H1 (cell line): ENCODE measurements around the gene GRK6. TPM values are rescaled to one million over a fixed set of nuclear protein-coding genes. Genes with fewer than 3 reads are reported as not detected.

Source experiments
- ASH2L ChIP-seq: fragments of 200-600, 300-600 bp; sonication (generic); IDR thresholded peaks from one replicate; pipeline ENCODE4 v1.7.1; 2017; ENCODE audit warnings: low read length
- BACH1 ChIP-seq: IDR thresholded peaks from 2 replicates; pipeline ENCODE4 v1.6.1; 2012; ENCODE audit warnings: low read length, improper control_type of control experiment
- CBX5 ChIP-seq: fragments of 300-800, 300-1000 bp; sonication (generic); IDR thresholded peaks from 2 replicates; pipeline ENCODE4 v1.7.1; 2016; ENCODE audit warnings: antibody characterized with exemption, low read length, low read depth
- EGR1 ChIP-seq: IDR thresholded peaks from 2 replicates; pipeline ENCODE4 v1.6.1; 2011; ENCODE audit warnings: low read depth, low read length, borderline replicate concordance
- GTF2F1 ChIP-seq: IDR thresholded peaks from 2 replicates; pipeline ENCODE4 v1.6.1; 2012; ENCODE audit warnings: low read depth, low read length, improper control_type of control experiment, borderline replicate concordance
- HDAC2 ChIP-seq, 2 experiments: fragments of 300-600 bp in 1 of 2; sonication (generic) in 1 of 2; IDR thresholded peaks; 2 replicates each; pipeline ENCODE4 v1.6.1; 2011 to 2012; ENCODE audit warnings: low read depth in 2 of 2, low read length in 2 of 2, mild to moderate bottlenecking in 2 of 2, moderate library complexity in 2 of 2, borderline replicate concordance in 1 of 2, inconsistent platforms in 1 of 2
- HDAC6 ChIP-seq: IDR thresholded peaks from one replicate; pipeline ENCODE4 v1.7.1; 2012; ENCODE audit warnings: low read depth, mild to moderate bottlenecking, inconsistent platforms, low read length, moderate library complexity
- JUN ChIP-seq: IDR thresholded peaks from 2 replicates; pipeline ENCODE4 v1.6.1; 2011; ENCODE audit warnings: low read depth, mild to moderate bottlenecking, improper control_type of control experiment, low read length
- KDM4A ChIP-seq: IDR thresholded peaks from one replicate; pipeline ENCODE4 v1.7.1; 2012; ENCODE audit warnings: low read depth, mild to moderate bottlenecking, moderate library complexity, low read length, inconsistent platforms; ENCODE audit not compliant: severe bottlenecking
- KDM5A ChIP-seq: fragments of 200-600 bp; IDR thresholded peaks from 2 replicates; pipeline ENCODE4 v1.7.1; 2012; ENCODE audit warnings: mild to moderate bottlenecking, low read length, inconsistent platforms, mixed read lengths
- MAFK ChIP-seq: IDR thresholded peaks from 2 replicates; pipeline ENCODE4 v1.6.1; 2012; ENCODE audit warnings: low read depth, mild to moderate bottlenecking, improper control_type of control experiment, low read length
- POLR2A ChIP-seq, 2 experiments: IDR thresholded peaks; 1 replicate in 1 of 2; 2 replicates in 1 of 2; pipeline ENCODE4 v1.6.1; 2011; ENCODE audit warnings: low read depth in 2 of 2, low read length in 2 of 2, mild to moderate bottlenecking in 2 of 2; ENCODE audit errors: control extremely low read depth in 1 of 2
- RBBP5 ChIP-seq: IDR thresholded peaks from 2 replicates; pipeline ENCODE4 v1.7.1; 2012; ENCODE audit warnings: low read depth, mild to moderate bottlenecking, inconsistent platforms, low read length, moderate library complexity, borderline replicate concordance
- RXRA ChIP-seq: IDR thresholded peaks from 2 replicates; pipeline ENCODE4 v1.6.1; 2011; ENCODE audit warnings: low read depth, mild to moderate bottlenecking, low read length, moderate library complexity; ENCODE audit not compliant: insufficient read depth
- SAP30 ChIP-seq: fragments of 300-600 bp; sonication (generic); IDR thresholded peaks from 2 replicates; pipeline ENCODE4 v1.7.1; 2012; ENCODE audit warnings: low read length, moderate library complexity, mild to moderate bottlenecking, inconsistent platforms; ENCODE audit not compliant: insufficient read depth, insufficient replicate concordance
- SIRT6 ChIP-seq: IDR thresholded peaks from one replicate; pipeline ENCODE4 v1.7.1; 2012; ENCODE audit warnings: low read length, inconsistent platforms
- SIX5 ChIP-seq: IDR thresholded peaks from 2 replicates; pipeline ENCODE4 v1.6.1; 2011; ENCODE audit warnings: mild to moderate bottlenecking, low read depth, low read length
- SP1 ChIP-seq: IDR thresholded peaks from 2 replicates; pipeline ENCODE4 v1.6.1; 2011; ENCODE audit warnings: low read depth, low read length
- TAF7 ChIP-seq: optimal IDR thresholded peaks from 2 replicates; pipeline ENCODE3; 2011; ENCODE audit warnings: low read depth, mild to moderate bottlenecking, inconsistent platforms, low read length, moderate library complexity, borderline replicate concordance
- TBP ChIP-seq: IDR thresholded peaks from 2 replicates; pipeline ENCODE4 v1.6.1; 2011; ENCODE audit warnings: low read depth, low read length, improper control_type of control experiment
- TCF12 ChIP-seq: IDR thresholded peaks from 2 replicates; pipeline ENCODE4 v1.6.1; 2011; ENCODE audit warnings: low read depth, mild to moderate bottlenecking, low read length
- YY1 ChIP-seq: IDR thresholded peaks from 2 replicates; pipeline ENCODE4 v1.6.1; 2011; ENCODE audit warnings: low read depth, mild to moderate bottlenecking, low read length
- polyA plus RNA-seq, 7 experiments: library from polyadenylated mRNA; depleted of rRNA in 3 of 7; stranded (reverse) in 5 of 7; unstranded in 2 of 7; fragments of >200 nt in 5 of 7; fragments of 200-250 nt in 2 of 7; gene quantifications; 1 replicate in 5 of 7; 2 replicates in 1 of 7; 4 replicates in 1 of 7; pipeline versions ENCODE4 v1.2.1 to v1.2.3, GENCODE V29; 2011 to 2013; ENCODE audit warnings: missing spikeins in 2 of 7, mixed read lengths in 2 of 7
- total RNA-seq: library from RNA; stranded (reverse); fragmentation: NEBNext Ultra II Directional; extraction: Animal tissue kit (Norgen Biotek cat#: 25700); gene quantifications from 2 replicates; pipeline ENCODE4 v1.2.1, GENCODE V29; 2021
- TF ChIP-seq, protein P1 (sequence below): IDR thresholded peaks from 2 replicates; pipeline ENCODE4 v1.6.1; 2012; ENCODE audit warnings: inconsistent platforms
- TF ChIP-seq, protein P2 (sequence below): IDR thresholded peaks from 2 replicates; pipeline ENCODE4 v1.6.1; 2011; ENCODE audit warnings: low read depth, mild to moderate bottlenecking, low read length; ENCODE audit not compliant: insufficient read depth

Gene GRK6
- total and polyA plus RNA-seq, 2 of the 8 experiments (the other 6 are each of a cell fraction or from before 2014, with no cell fraction given), result 31.8 to 57.8 TPM

DNA sequence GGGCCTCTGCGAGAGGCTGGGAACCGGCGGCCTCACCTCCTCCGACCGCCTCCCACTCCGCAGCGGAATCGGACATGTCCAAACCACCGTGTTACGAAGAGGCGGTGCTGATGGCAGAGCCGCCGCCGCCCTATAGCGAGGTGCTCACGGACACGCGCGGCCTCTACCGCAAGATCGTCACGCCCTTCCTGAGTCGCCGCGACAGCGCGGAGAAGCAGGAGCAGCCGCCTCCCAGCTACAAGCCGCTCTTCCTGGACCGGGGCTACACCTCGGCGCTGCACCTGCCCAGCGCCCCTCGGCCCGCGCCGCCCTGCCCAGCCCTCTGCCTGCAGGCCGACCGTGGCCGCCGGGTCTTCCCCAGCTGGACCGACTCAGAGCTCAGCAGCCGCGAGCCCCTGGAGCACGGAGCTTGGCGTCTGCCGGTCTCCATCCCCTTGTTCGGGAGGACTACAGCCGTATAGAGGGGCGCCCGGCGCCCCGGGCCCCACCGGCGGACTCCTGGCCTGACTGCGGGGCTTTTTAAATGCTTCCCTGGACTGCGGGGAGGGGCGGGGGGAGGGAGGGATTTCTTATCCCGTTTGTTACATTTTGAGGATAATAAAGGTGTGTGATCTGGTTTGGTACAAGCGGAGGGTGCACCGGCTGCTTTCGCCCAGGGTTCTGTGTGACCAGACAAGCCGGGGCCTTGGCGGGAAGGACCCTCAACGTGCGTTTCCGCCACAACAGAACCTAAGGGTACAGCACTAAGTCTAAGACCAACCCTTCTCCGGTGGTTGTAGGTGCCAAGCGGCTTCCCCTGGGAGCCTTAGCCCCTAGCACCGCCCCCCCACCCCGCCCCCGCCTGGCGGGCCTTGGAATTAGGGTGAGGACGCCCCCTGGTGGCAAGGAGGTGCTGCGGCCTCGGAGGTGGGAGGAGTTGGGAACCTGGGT lies 29.4 kb downstream of the GRK6 start (continued):
- TF ChIP-seq TBP (0 out of 2 replicates have a peak, but pooled peaks have one; percentile 24), KDM4A (peak; percentile 8), SAP30 (no peak), YY1 (0 out of 2 replicates have a peak, but pooled peaks have one; percentile 40), ASH2L (peak; percentile 73), CBX5 (no peak), SIRT6 (peak; percentile 53), HDAC6 (no peak), JUN (no peak), SIX5 (no peak), EGR1 (peak; percentile 91), MAFK (no peak), SP1 (0 out of 2 replicates have a peak, but pooled peaks have one; percentile 45), GTF2F1 (no peak), BACH1 (no peak), TAF7 (peak; percentile 79), POLR2A (IDR thresholded peaks at IDR 0.05; ENCODE audit: control extremely low read depth in 1 of 2, low read depth in 2 of 2, low read length in 2 of 2) (peak in 1 of 2 experiments; percentile 56; a peak in 2 of 3 replicates), RXRA (no peak), RBBP5 (no peak), KDM5A (no peak), TCF12 (no peak), HDAC2 (IDR thresholded peaks at IDR 0.05; ENCODE audit: borderline replicate concordance in 1 of 2, low read depth in 2 of 2, low read length in 2 of 2) (no peak)
- TF ChIP-seq, protein P1, sequence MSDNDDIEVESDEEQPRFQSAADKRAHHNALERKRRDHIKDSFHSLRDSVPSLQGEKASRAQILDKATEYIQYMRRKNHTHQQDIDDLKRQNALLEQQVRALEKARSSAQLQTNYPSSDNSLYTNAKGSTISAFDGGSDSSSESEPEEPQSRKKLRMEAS, result no peak; the same call in 1 of the 2 replicates
- TF ChIP-seq, protein P2, sequence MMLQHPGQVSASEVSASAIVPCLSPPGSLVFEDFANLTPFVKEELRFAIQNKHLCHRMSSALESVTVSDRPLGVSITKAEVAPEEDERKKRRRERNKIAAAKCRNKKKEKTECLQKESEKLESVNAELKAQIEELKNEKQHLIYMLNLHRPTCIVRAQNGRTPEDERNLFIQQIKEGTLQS, result 0 out of 2 replicates have a peak, but pooled peaks have one; percentile 40
